ENCODE results near the gene MAGEC1. TPM values are rescaled to one million over a fixed set of nuclear protein-coding genes. Genes with fewer than 3 reads are reported as not detected.

MAGEC1 gene
- total RNA-seq, 1 donor from 2014 or later: not detected

GRCh38 chrX:141936080-141936479 lies 32.4 kb downstream of the MAGEC1 start:
- Mint-ChIP-seq H3K27ac (no peak overlapping the region), H3K4me3 (ENCODE audit: low read depth) (no peak overlapping the region), H3K36me3 (ENCODE audit: low read depth) (no peaks in the 10 kb centered on the region), H3K27me3 (ENCODE audit: low read depth) (no peaks in the 10 kb centered on the region), H3K4me1 (ENCODE audit: low read depth) (no peaks in the 10 kb centered on the region), H3K9me3 (no peaks in the 10 kb centered on the region)
- no peak for DNase-seq (ENCODE audit: low spot score)
- intact Hi-C loops (cut with micrococcal nuclease): no loop called here

- Mint-ChIP-seq H3K4me3 (ENCODE audit: low read depth) (no peak overlapping the region), H3K9me3 (no peaks in the 10 kb centered on the region), H3K36me3 (ENCODE audit: low read depth) (no peaks in the 10 kb centered on the region), H3K4me1 (ENCODE audit: low read depth) (no peaks in the 10 kb centered on the region), H3K27ac (no peak overlapping the region), H3K27me3 (ENCODE audit: low read depth) (no peaks in the 10 kb centered on the region)
- DNase-seq (ENCODE audit: low spot score): no peak
- intact Hi-C loops (cut with micrococcal nuclease): no loop called here
Observed at GRCh38 chrX:141941234-141941633, 37.5 kb downstream of the MAGEC1 start.

GRCh38 chrX:141945426-141945825 lies 41.7 kb downstream of the MAGEC1 start:
- Mint-ChIP-seq H3K36me3 (ENCODE audit: low read depth) (no peaks in the 10 kb centered on the region), H3K4me1 (ENCODE audit: low read depth) (no peaks in the 10 kb centered on the region), H3K27me3 (ENCODE audit: low read depth) (no peaks in the 10 kb centered on the region), H3K27ac (no peak overlapping the region), H3K4me3 (ENCODE audit: low read depth) (no peak overlapping the region), H3K9me3 (peaks cover 5% of the 10 kb centered on the region)
- no peak for DNase-seq (ENCODE audit: low spot score)
- intact Hi-C loops (cut with micrococcal nuclease): no loop called here

- no peaks in the 10 kb centered on the region for H3K4me1 Mint-ChIP-seq (ENCODE audit: low read depth)
- H3K9me3 Mint-ChIP-seq: peaks cover 5% of the 10 kb centered on the region
- intact Hi-C loops (cut with micrococcal nuclease): no loop called here
- no peaks in the 10 kb centered on the region for H3K27me3 Mint-ChIP-seq (ENCODE audit: low read depth)
- no peak for DNase-seq (ENCODE audit: low spot score)
- no peaks in the 10 kb centered on the region for H3K36me3 Mint-ChIP-seq (ENCODE audit: low read depth)
- H3K27ac Mint-ChIP-seq: no peak overlapping the region
- H3K4me3 Mint-ChIP-seq (ENCODE audit: low read depth): no peak overlapping the region
Observed at GRCh38 chrX:141947350-141947749, 43.7 kb downstream of the MAGEC1 start.

GRCh38 chrX:141952603-141953002 lies 48.9 kb downstream of the MAGEC1 start:
- Mint-ChIP-seq H3K27me3 (ENCODE audit: low read depth) (no peaks in the 10 kb centered on the region), H3K27ac (no peak overlapping the region), H3K36me3 (ENCODE audit: low read depth) (no peaks in the 10 kb centered on the region), H3K9me3 (peaks cover 5% of the 10 kb centered on the region), H3K4me3 (ENCODE audit: low read depth) (no peak overlapping the region), H3K4me1 (ENCODE audit: low read depth) (no peaks in the 10 kb centered on the region)
- no peak for DNase-seq (ENCODE audit: low spot score)
- intact Hi-C loops (cut with micrococcal nuclease): no loop called here

GRCh38 chrX:141958675-141959074 lies 55.0 kb downstream of the MAGEC1 start:
- intact Hi-C loops (cut with micrococcal nuclease): no loop called here
- no peak overlapping the region for H3K27ac Mint-ChIP-seq
- H3K36me3 Mint-ChIP-seq (ENCODE audit: low read depth): no peaks in the 10 kb centered on the region
- H3K9me3 Mint-ChIP-seq: no peaks in the 10 kb centered on the region
- no peaks in the 10 kb centered on the region for H3K27me3 Mint-ChIP-seq (ENCODE audit: low read depth)
- no peaks in the 10 kb centered on the region for H3K4me1 Mint-ChIP-seq (ENCODE audit: low read depth)
- no peak for DNase-seq (ENCODE audit: low spot score)
- H3K4me3 Mint-ChIP-seq (ENCODE audit: low read depth): no peak overlapping the region

Other genes with a start within 250 kb of the MAGEC1 start
- gene SPANXD, start 205.2 kb upstream of the MAGEC1 start, total RNA-seq: not detected in 2 replicates
- gene MAGEC3, start 65.6 kb upstream of the MAGEC1 start, total RNA-seq: not detected in 2 replicates